ENCODE data around the gene RNF213.

- TF ChIP-seq CTCF (conservative IDR thresholded peaks at IDR 0.05; ENCODE audit: low read depth, low read length) (no peak), EZH2phosphoT487 (IDR thresholded peaks at IDR 0.05; ENCODE audit: borderline replicate concordance, low read length) (no peak)
These were observed 149.0 kb downstream of the RNF213 start for GRCh38 chr17:80409626-80410025.
